Glutamatergic neuron (in vitro differentiated cells): ENCODE measurements around the gene OR2T10. TPM values are rescaled to one million over a fixed set of nuclear protein-coding genes. Genes with fewer than 3 reads are reported as not detected.
"Not testable (repeated sequence)": the region's sequence is repeated elsewhere in the genome, so short reads cannot be mapped to it uniquely, and the experiment has no call there.

Experiments
- DNase-seq: peaks from one replicate; pipeline ENCODE4 v3.0.0; 2022
- H3K27ac Mint-ChIP-seq: one replicate; pipeline ENCODE4 v1.8.0; 2020; ENCODE audit warnings: mild to moderate bottlenecking, mixed read lengths, inconsistent platforms; ENCODE audit not compliant: unreplicated experiment
- H3K27me3 Mint-ChIP-seq: one replicate; pipeline ENCODE4 v1.8.0; 2020; ENCODE audit warnings: mild to moderate bottlenecking, moderate library complexity, mixed read lengths, inconsistent platforms; ENCODE audit not compliant: unreplicated experiment
- H3K36me3 Mint-ChIP-seq: one replicate; pipeline ENCODE4 v1.8.0; 2020; ENCODE audit warnings: mild to moderate bottlenecking, mixed read lengths, inconsistent platforms; ENCODE audit not compliant: unreplicated experiment
- H3K4me1 Mint-ChIP-seq: one replicate; pipeline ENCODE4 v1.8.0; 2020; ENCODE audit warnings: mild to moderate bottlenecking, low read depth, mixed read lengths, inconsistent platforms; ENCODE audit not compliant: unreplicated experiment
- H3K4me3 Mint-ChIP-seq: one replicate; pipeline ENCODE4 v1.8.0; 2020; ENCODE audit warnings: mild to moderate bottlenecking, mixed read lengths, inconsistent platforms; ENCODE audit not compliant: unreplicated experiment
- H3K9me3 Mint-ChIP-seq: one replicate; pipeline ENCODE4 v1.8.0; 2020; ENCODE audit warnings: mild to moderate bottlenecking, moderate library complexity, mixed read lengths, inconsistent platforms; ENCODE audit not compliant: unreplicated experiment
- total RNA-seq: library from RNA; stranded (reverse); fragmentation: NEBNext Ultra II Directional; extraction: Animal tissue kit (Norgen Biotek cat#: 25700); gene quantifications from one replicate; pipeline ENCODE4 v1.2.1, GENCODE V29; 2021; ENCODE audit not compliant: unreplicated experiment

Gene OR2T10
- total RNA-seq, 1 donor from 2014 or later: not detected

DNA sequence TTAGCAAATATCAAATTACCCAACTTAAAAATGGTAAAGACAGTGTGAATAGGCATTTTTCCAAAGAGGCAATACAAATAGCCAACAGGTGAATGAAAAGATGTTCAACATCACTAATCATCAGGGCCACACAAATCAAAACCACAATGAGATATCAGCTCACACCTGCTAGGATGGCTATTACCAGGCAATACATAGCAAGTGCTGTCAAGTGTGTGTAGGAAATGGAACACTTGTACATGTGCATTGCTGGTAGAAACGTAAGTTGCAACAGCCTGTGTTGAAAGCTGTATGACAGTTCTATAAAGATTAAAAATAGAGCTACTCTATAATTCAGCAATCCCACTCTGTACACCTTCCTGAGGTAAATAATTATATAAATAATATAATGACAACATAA lies 25.5 kb downstream of the OR2T10 start:
- H3K4me1 Mint-ChIP-seq, DNase-seq, H3K36me3 Mint-ChIP-seq, H3K4me3 Mint-ChIP-seq, H3K27me3 Mint-ChIP-seq, H3K9me3 Mint-ChIP-seq, H3K27ac Mint-ChIP-seq: not testable (repeated sequence)

DNA sequence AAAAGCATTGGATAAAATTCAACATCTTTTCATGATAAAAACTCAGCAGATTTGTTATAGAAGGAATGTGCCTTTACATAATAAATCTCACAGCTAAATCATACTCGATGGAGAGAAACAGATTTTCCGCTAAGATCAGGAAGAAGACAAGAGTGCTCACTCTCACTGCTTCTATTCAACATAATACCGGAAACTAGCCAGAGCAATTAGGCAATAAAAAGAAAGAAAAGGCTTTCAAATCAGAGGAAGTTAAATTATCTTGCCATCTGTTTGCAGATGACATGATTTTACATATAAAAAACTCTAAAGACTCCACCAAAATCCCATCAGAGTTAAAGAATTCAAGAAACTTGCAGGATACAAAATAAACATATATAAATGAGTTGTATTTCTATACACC lies 26.7 kb downstream of the OR2T10 start:
- H3K4me3 Mint-ChIP-seq, H3K27ac Mint-ChIP-seq, H3K9me3 Mint-ChIP-seq, H3K4me1 Mint-ChIP-seq, DNase-seq, H3K36me3 Mint-ChIP-seq, H3K27me3 Mint-ChIP-seq: not testable (repeated sequence)

DNA sequence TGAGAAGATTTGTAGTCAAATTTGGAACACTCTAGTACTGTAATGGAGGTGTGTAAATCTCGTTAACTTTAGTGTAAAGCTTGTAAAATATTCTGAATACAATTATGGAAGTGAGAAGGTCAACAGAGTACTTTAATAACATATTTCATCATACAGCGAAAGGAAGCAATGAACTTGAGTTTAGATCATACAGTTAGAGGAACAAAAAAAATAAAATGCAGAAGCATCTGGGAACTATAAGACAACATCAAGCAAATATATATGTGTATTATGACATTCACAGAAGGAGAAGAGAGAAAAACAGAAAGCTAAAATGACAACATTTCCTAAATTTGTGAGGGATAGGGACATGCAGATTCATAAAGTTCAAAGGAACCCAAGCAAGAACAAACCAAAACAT lies 28.5 kb downstream of the OR2T10 start:
- H3K4me3 Mint-ChIP-seq, DNase-seq, H3K27ac Mint-ChIP-seq, H3K27me3 Mint-ChIP-seq, H3K4me1 Mint-ChIP-seq, H3K36me3 Mint-ChIP-seq, H3K9me3 Mint-ChIP-seq: not testable (repeated sequence)

DNA sequence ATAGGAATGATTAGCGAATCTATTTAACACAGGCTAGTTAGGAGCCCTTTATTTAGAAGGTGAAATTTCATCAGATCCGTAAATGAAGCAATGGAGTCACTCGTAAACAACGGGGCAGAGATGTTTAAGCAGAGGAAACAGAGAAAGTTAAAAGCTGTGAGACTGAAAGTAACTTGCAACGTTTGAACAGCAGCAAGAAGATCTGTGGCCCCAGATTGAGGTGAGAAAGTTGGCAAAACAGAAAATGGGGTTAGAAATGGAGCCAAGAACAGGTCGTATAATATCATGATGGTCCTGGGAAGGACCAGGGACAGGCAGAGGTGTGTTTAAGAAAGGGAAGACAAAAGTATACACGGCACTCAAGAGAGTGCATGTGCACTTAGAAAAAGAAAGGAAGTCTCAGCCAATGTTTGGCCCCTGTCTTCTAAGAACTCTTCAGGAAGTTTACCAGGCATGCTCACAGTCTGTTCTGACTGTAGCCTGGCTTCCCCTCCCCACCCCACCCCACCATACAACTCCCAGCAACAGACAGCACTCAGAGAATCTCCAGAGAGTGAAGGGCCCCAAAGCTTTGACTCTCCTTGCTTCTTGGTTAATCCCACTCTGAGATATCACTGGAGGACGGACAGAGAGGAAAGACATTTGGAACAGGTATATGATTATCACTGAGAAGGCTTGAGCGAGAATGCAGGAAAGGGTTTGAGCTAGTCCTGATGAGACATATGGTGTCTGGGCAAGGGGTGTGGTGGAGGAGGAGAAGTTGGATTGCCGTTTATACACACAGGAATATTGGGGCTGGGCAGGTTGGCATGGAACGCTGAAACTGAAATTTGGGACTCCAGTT lies 31.7 kb downstream of the OR2T10 start:
- H3K4me1 Mint-ChIP-seq, H3K27me3 Mint-ChIP-seq, H3K9me3 Mint-ChIP-seq, H3K36me3 Mint-ChIP-seq, H3K27ac Mint-ChIP-seq, DNase-seq, H3K4me3 Mint-ChIP-seq: not testable (repeated sequence)

DNA sequence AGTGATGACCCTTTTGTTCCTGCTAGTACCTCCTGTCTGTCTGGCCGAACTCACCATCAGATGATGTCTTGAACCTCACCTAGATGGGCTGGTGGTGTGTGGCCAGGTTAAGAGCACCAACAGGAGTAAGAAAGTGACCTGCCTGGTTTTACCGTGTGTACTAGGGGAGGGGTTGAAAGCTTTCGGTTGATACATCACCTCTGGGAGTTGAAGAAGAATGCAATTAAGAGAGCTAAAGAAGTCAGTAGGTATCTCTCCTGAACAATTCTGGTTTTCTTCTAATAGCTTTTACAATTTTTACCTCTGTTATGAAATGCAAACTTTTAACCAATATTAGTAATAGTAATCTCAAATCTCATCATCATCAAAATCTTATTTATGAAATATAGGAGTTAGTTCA lies 34.8 kb downstream of the OR2T10 start, which contains the start of gene OR2T29:
Gene OR2T29, minus strand, starts transcription at position 101 of the 400 bp plus-strand sequence. CDS start 3,281 bp downstream, outside the sequence.
- H3K27ac Mint-ChIP-seq, H3K9me3 Mint-ChIP-seq, H3K36me3 Mint-ChIP-seq, DNase-seq, H3K27me3 Mint-ChIP-seq, H3K4me1 Mint-ChIP-seq, H3K4me3 Mint-ChIP-seq: not testable (repeated sequence)

DNA sequence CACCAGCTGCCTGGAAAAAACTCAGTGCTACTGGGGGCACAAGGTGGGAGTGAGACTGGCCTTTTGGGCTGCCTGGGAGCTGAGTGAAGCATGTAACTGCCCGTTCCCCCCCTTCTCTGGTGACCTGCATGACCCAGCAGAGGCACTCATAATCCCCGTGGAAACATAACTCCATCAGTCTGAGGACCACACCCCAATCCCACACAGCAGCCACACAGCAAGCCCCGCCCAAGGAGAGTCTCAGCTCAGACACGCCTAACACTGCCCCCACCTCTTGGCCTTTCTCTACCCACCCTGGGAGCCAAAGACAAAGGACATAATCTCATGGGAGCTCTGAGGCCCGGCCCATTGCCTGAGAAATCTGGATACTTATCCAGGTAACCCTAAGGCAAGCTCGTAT lies 46.5 kb downstream of the OR2T10 start:
- not testable (repeated sequence) for H3K4me1 Mint-ChIP-seq, H3K27ac Mint-ChIP-seq, H3K4me3 Mint-ChIP-seq, H3K36me3 Mint-ChIP-seq, H3K9me3 Mint-ChIP-seq, H3K27me3 Mint-ChIP-seq, DNase-seq

DNA sequence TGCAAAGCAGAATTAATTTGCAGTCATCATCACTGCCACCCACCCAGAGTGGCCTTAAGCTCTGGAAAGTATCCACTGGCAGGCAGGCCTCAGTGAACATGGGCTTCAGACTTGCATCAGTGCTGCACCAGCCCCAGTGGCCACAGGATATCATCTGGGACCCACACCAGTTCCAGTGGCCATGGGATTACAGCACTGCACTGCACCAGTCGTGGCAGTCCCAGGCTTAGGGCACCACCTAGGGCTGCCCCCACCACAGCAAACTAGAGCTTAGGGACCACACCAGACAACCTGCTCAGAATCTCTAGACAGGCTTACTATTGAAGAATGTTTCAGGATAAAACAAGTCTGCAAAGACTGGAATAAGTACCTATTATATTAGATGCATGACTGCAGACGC lies 50.1 kb downstream of the OR2T10 start:
- DNase-seq, H3K4me1 Mint-ChIP-seq, H3K36me3 Mint-ChIP-seq, H3K27ac Mint-ChIP-seq, H3K9me3 Mint-ChIP-seq, H3K27me3 Mint-ChIP-seq, H3K4me3 Mint-ChIP-seq: not testable (repeated sequence)

Other genes with a start within 250 kb of the OR2T10 start
- gene OR14C36, start 248.9 kb downstream of the OR2T10 start, total RNA-seq: not detected
- gene OR2T4, start 236.0 kb downstream of the OR2T10 start, total RNA-seq: not detected
- not detected for gene OR2T6, start 222.0 kb downstream of the OR2T10 start, total RNA-seq
- gene OR2T1, start 194.7 kb downstream of the OR2T10 start, total RNA-seq: not detected
- gene OR2T2, start 152.1 kb downstream of the OR2T10 start, total RNA-seq: not detected
- gene OR2T3, start 124.3 kb downstream of the OR2T10 start, total RNA-seq: not detected
- not detected for gene OR2T5, start 109.1 kb downstream of the OR2T10 start, total RNA-seq
- gene OR2G6, start 89.6 kb downstream of the OR2T10 start, total RNA-seq: not detected
- not detected for gene OR2T29, start 34.9 kb downstream of the OR2T10 start, total RNA-seq
- not detected for gene OR2T34, start 22.9 kb downstream of the OR2T10 start, total RNA-seq
- gene OR2T11, start 37.4 kb upstream of the OR2T10 start, total RNA-seq: not detected
- gene OR2T35, start 47.6 kb upstream of the OR2T10 start, total RNA-seq: not detected
- gene OR2T27, start 57.8 kb upstream of the OR2T10 start, total RNA-seq: not detected
- gene OR14I1, start 105.1 kb upstream of the OR2T10 start, total RNA-seq: not detected
- not detected for gene LYPD8, start 158.1 kb upstream of the OR2T10 start, total RNA-seq
- 74.0 TPM for gene SH3BP5L, start 228.2 kb upstream of the OR2T10 start, total RNA-seq
- 30.5 TPM for gene ZNF672, start 240.5 kb upstream of the OR2T10 start, total RNA-seq